Ureter (tissue), 1 donor: ENCODE data around the gene ACOT7. TPM values are rescaled to one million over a fixed set of nuclear protein-coding genes. Genes with fewer than 3 reads are reported as not detected.
"Not testable (repeated sequence)": the region's sequence is repeated elsewhere in the genome, so short reads cannot be mapped to it uniquely, and the experiment has no call there.

ENCODE experiments used
- DNase-seq: peaks from one replicate; pipeline ENCODE4 v3.0.0-alpha.2; 2020; ENCODE audit warnings: low spot score
- total RNA-seq: library from RNA; stranded (reverse); gene quantifications from one replicate; pipeline ENCODE4 v1.2.4, GENCODE V29; 2023
- donor health status: DM: yes; HTN: yes; CAD: no.

ACOT7 gene
- total RNA-seq, 1 donor from 2014 or later, result 19.1 TPM

DNA sequence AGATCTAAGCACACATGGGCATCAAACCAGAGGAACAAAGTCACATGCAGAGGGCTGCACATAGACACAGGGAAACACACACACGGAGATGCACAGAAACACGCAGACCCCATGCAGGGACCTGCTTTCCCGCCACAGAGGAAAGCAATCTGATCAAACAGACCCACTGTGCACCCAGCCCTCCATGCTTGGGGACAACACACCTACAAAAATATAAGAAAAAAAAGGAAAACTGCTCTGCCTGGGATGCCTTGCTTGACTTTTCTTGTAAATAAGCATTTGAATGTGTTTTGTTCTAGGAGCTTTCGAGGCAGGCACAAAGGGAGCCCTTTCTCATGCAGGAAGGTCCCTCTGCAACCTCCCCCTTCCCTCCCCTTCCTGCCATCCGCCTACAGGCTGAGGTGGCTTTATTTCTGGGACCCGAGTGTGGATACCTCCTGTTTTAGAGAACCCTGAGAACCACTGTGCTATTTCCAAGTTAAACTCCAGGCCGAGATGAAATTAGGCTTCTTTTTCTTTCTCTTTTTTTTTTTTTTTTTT is 154.3 kb downstream of the ACOT7 start:
- no peak for DNase-seq

GRCh38 chr1:6237093-6237492 is 156.5 kb downstream of the ACOT7 start:
- DNase-seq, result no peak

DNA sequence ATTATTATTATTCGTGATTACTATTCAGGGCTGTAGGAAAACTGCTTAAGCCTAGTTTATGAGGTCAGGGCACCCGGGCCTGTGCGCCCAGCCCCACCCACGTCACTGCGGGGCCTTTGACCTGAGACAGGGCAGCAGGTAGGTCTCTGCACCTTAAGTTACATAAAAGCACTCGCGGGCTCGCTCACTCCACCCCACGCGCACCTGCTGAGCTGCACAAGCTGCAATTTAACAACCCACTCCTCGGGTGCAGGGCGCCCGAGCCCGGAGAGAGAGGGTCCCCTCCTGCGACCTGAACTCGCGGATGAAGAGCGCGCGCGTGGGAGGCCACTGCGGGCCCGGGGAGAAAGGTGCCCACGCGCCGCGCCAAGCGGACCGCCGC is 158.3 kb downstream of the ACOT7 start:
- no peak for DNase-seq

- DNase-seq, result no peak
These were observed 158.9 kb downstream of the ACOT7 start for GRCh38 chr1:6234502-6235295.

GRCh38 chr1:6233376-6233775 is 160.2 kb downstream of the ACOT7 start:
- no peak for DNase-seq

DNA sequence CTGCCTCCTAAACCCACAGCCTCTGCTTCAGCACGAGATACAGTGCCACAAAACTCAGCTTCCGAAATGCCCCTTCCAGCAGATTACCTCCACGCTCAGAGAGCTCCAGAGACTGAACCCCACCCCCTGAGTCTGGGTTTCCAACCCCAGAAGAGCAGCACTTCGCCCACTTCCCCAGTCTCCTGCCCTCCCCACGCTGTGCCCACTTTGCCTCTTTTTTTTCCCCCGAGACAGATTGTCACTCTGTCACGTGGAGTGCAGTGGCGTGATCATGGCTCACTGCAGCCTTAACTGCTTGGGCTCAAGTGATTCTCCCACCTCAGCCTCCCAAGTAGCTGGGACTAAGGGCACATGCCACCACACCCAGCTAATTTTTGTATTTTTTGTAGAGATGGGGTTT is 167.9 kb downstream of the ACOT7 start:
- DNase-seq, result no peak

DNA sequence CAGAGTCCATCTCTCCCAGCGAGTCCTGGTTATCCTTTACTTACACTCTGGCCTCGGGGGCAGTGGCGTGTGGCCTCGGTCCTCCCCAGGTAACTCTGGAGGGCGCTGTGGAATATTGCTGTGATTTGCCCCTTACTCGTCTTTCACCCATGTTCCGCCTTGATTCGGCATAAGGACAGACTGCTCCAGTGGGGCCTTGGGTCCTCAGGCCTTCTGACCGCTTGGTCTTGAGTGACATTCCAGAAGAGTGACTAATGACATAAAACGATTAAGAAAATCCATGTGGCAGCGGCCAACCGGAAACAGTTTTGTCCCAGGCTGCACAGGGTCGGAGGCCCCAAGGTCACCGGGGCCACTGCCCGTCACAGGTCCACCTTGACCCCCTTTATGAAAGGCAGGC is 168.8 kb downstream of the ACOT7 start:
- no peak for DNase-seq

GRCh38 chr1:6223617-6224016 is 169.9 kb downstream of the ACOT7 start:
- no peak for DNase-seq

GRCh38 chr1:6222636-6223035 is 170.9 kb downstream of the ACOT7 start:
- DNase-seq, result peak; percentile 73

DNA sequence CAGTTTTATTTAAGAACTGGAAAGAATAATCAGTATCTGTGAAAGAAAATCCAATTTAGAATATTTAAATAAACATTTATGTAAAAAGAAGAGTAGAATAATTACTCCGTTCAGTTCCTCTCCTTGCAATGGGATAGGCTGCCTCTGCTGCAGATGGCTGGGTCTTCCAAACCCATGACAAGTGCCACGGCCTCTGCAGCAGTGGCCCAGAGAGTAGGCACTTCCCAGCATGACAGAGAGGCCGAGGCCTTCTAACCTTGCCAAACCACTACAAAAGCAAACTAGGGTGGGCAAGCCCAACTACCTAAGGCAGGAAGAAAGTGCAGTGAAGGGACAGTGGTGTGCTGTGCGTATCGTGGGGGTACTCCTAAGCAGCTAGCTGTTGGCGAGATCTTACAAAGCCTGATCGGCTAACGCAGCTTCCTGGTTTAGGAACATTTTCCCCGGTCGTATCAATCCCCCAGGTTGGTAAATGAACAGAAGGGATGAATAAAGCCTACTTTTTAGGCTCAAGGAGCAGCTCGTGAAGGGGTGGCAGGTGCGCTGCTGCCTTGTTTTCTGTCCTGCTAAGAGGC is 172.3 kb downstream of the ACOT7 start:
- no peak for DNase-seq

- no peak for DNase-seq
These were observed 173.3 kb downstream of the ACOT7 start for GRCh38 chr1:6220236-6220635.

- not testable (repeated sequence) for DNase-seq
These were observed 173.9 kb downstream of the ACOT7 start for GRCh38 chr1:6219641-6220040.

DNA sequence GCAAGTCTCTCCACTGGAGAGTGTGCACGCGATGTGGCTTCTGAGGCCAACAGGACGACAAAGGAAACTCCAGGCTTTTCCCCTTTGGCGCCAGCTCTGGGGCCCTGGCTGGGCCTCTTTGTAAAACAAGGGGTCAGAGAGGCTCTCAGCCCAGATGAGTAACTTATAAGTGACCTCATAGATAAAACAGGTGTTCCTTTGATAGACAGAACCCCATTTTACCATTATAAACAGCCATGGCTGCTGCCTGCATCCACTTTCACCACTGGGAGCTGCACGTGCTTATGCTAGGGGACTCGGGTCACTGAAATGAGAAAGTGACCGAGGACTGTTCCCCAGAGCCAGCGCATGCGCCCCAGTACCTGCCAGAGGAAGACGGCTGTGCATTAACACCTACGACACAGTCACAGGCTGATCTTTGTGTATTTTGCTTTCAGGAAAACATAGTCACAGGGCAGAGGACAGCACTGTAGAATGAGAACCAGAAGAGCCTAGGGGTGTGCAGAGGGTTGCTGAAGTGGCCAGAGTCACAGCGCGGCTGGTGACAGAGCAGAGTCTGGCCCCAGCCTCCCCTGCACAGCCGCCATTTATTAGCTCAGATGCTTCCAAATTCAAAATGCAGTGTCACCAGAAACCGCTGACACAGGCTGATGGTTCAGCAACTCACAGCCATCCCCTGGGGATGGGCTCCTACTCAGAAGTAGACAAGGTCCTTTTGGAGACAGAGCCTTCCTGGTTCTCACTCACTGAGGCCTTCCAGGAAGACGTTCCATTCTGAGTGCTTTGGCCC is 175.0 kb downstream of the ACOT7 start:
- no peak for DNase-seq

Other genes starting within 250 kb of the ACOT7 start
- gene CHD5, start 213.4 kb downstream of the ACOT7 start, total RNA-seq, result 0.83 TPM
- gene RPL22, start 194.2 kb downstream of the ACOT7 start, total RNA-seq, result 595 TPM
- 63.0 TPM for gene RNF207, start 187.6 kb downstream of the ACOT7 start, total RNA-seq
- 52.1 TPM for gene ICMT, start 157.8 kb downstream of the ACOT7 start, total RNA-seq
- not detected for gene HES3, start 149.6 kb downstream of the ACOT7 start, total RNA-seq
- 7.2 TPM for gene GPR153, start 132.7 kb downstream of the ACOT7 start, total RNA-seq
- gene HES2, start 26.2 kb upstream of the ACOT7 start, total RNA-seq, result 2.1 TPM
- 6.2 TPM for gene ESPN, start 31.0 kb upstream of the ACOT7 start, total RNA-seq
- 17.1 TPM for gene TNFRSF25, start 72.4 kb upstream of the ACOT7 start, total RNA-seq
- 17.7 TPM for gene PLEKHG5, start 97.9 kb upstream of the ACOT7 start, total RNA-seq
- 41.5 TPM for gene NOL9, start 160.7 kb upstream of the ACOT7 start, total RNA-seq
- not detected for gene TAS1R1, start 161.5 kb upstream of the ACOT7 start, total RNA-seq
- 50.4 TPM for gene ZBTB48, start 186.2 kb upstream of the ACOT7 start, total RNA-seq
- 25.8 TPM for gene KLHL21, start 209.1 kb upstream of the ACOT7 start, total RNA-seq
- 10.9 TPM for gene PHF13, start 220.0 kb upstream of the ACOT7 start, total RNA-seq
- 11.7 TPM for gene THAP3, start 231.1 kb upstream of the ACOT7 start, total RNA-seq